Suprapubic skin (tissue), 4 donors: Measurements from ENCODE around the gene ABLIM2. TPM values are rescaled to one million over a fixed set of nuclear protein-coding genes. Genes with fewer than 3 reads are reported as not detected.

Experiments
- DNase-seq, 2 donors: peaks; one replicate each; pipeline ENCODE4 v3.0.0-alpha.2; 2019; ENCODE audit warnings: low spot score in 2 of 2
- H3K27ac ChIP-seq: fragments of 200-600 bp; sonication (generic); one replicate; pipeline ENCODE4 v1.5.1; 2019
- H3K27me3 ChIP-seq: fragments of 200-600 bp; sonication (generic); one replicate; pipeline ENCODE4 v1.5.1; 2019
- H3K36me3 ChIP-seq: fragments of 200-600 bp; sonication (generic); one replicate; pipeline ENCODE4 v1.5.1; 2019
- H3K4me1 ChIP-seq: fragments of 200-600 bp; sonication (generic); one replicate; pipeline ENCODE4 v1.5.1; 2019
- H3K4me3 ChIP-seq: fragments of 200-600 bp; sonication (generic); one replicate; pipeline ENCODE4 v1.5.1; 2019; ENCODE audit warnings: mild to moderate bottlenecking
- H3K9me3 ChIP-seq: fragments of 200-600 bp; sonication (generic); one replicate; pipeline ENCODE4 v1.5.1; 2019
- EP300 ChIP-seq: sonication (generic); formaldehyde crosslinking; IDR thresholded peaks from one replicate; pipeline ENCODE4 v1.6.1; 2017; ENCODE audit warnings: antibody characterized with exemption
- POLR2A ChIP-seq, 2 donors: fragments of 450-650 bp; IDR thresholded peaks; one replicate each; pipeline ENCODE4 v1.6.1; 2017; ENCODE audit warnings: antibody characterized with exemption in 2 of 2, mild to moderate bottlenecking in 2 of 2, moderate library complexity in 2 of 2
- POLR2AphosphoS5 ChIP-seq, 3 donors: sonication (generic); formaldehyde crosslinking; IDR thresholded peaks; one replicate each; pipeline ENCODE4 v1.6.1; 2017; ENCODE audit warnings: antibody characterized with exemption in 3 of 3
- WGBS: methylation state at CpG from one replicate; pipeline ENCODE4 v1.1.5; 2018; 5-methylcytosine and 5-hydroxymethylcytosine counted together
- total RNA-seq, 4 donors: library from RNA; depleted of rRNA; stranded (reverse); fragments of >200 nt; gene quantifications; one replicate each; pipeline ENCODE4 v1.1.0, GENCODE V29; 2016
- TF ChIP-seq, protein P1 (sequence below), 2 donors: fragments of 200-600 bp in 1 of 2; fragments of 450-650 bp in 1 of 2; sonication (generic) in 1 of 2; IDR thresholded peaks; one replicate each; pipeline ENCODE4 v1.5.1; 2016 to 2019; ENCODE audit warnings: antibody characterized with exemption in 2 of 2, mild to moderate bottlenecking in 1 of 2, moderate library complexity in 1 of 2

The ABLIM2 gene
- total RNA-seq, 4 donors from 2014 or later, result 11.2 to 16.9 (median 13.3) TPM

GRCh38 chr4:8006471-8006870 lies 152.1 kb downstream of the ABLIM2 start:
- Histone ChIP-seq H3K27ac (no peak overlapping the region), H3K36me3 (peaks cover 24% of the 10 kb centered on the region), H3K4me3 (no peak overlapping the region), H3K9me3 (no peaks in the 10 kb centered on the region), H3K27me3 (no peaks in the 10 kb centered on the region), H3K4me1 (peaks cover 7% of the 10 kb centered on the region)
- DNase-seq, result no peak
- 59% methylated on average over 4 of the region's 12 CpGs for WGBS
- TF ChIP-seq, protein P1, sequence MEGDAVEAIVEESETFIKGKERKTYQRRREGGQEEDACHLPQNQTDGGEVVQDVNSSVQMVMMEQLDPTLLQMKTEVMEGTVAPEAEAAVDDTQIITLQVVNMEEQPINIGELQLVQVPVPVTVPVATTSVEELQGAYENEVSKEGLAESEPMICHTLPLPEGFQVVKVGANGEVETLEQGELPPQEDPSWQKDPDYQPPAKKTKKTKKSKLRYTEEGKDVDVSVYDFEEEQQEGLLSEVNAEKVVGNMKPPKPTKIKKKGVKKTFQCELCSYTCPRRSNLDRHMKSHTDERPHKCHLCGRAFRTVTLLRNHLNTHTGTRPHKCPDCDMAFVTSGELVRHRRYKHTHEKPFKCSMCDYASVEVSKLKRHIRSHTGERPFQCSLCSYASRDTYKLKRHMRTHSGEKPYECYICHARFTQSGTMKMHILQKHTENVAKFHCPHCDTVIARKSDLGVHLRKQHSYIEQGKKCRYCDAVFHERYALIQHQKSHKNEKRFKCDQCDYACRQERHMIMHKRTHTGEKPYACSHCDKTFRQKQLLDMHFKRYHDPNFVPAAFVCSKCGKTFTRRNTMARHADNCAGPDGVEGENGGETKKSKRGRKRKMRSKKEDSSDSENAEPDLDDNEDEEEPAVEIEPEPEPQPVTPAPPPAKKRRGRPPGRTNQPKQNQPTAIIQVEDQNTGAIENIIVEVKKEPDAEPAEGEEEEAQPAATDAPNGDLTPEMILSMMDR (IDR thresholded peaks at IDR 0.05), result no peak
- TF ChIP-seq EP300 (no peak), POLR2A (IDR thresholded peaks at IDR 0.05) (no peak), POLR2AphosphoS5 (IDR thresholded peaks at IDR 0.05) (no peak)

DNA sequence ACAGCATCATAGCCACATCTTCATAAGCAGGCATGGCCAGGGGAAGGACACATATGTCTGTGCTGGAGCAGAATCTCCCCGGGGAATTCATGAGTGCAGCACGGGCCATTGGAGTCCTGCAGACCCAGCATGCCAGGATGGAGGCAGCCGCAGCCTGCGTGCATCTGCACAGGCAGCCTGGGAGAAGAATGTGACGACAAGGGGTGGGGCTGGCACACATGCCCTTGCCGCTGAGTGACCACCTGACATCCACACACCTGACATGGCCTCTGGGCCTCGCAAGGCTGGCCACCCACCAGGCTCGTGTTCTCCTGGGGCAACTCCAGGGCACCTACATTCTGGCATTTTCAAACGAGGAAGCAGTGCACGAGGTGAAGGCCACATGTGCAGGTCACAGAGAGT lies 152.8 kb downstream of the ABLIM2 start:
- H3K27me3 ChIP-seq, result no peaks in the 10 kb centered on the region
- peaks cover 3% of the 10 kb centered on the region for H3K4me1 ChIP-seq
- no peaks in the 10 kb centered on the region for H3K9me3 ChIP-seq
- H3K36me3 ChIP-seq, result peaks cover 24% of the 10 kb centered on the region
- WGBS, result 40% methylated on average over 1 of the region's 10 CpGs
- TF ChIP-seq EP300 (no peak), POLR2AphosphoS5 (IDR thresholded peaks at IDR 0.05) (no peak), POLR2A (IDR thresholded peaks at IDR 0.05) (no peak)
- TF ChIP-seq, protein P1 (IDR thresholded peaks at IDR 0.05), result no peak
- H3K4me3 ChIP-seq, result no peak overlapping the region
- no peak for DNase-seq
- H3K27ac ChIP-seq, result no peak overlapping the region

- Histone ChIP-seq H3K27ac (no peak overlapping the region), H3K4me3 (no peak overlapping the region), H3K9me3 (no peaks in the 10 kb centered on the region), H3K4me1 (no peaks in the 10 kb centered on the region), H3K36me3 (peaks cover 24% of the 10 kb centered on the region), H3K27me3 (no peaks in the 10 kb centered on the region)
- 92% methylated on average over 33 of the region's 36 CpGs for WGBS
- TF ChIP-seq POLR2A (IDR thresholded peaks at IDR 0.05) (no peak), EP300 (no peak), POLR2AphosphoS5 (IDR thresholded peaks at IDR 0.05) (no peak)
- TF ChIP-seq, protein P1 (IDR thresholded peaks at IDR 0.05), result no peak
- no peak for DNase-seq
Observed at GRCh38 chr4:8005033-8005808, 153.4 kb downstream of the ABLIM2 start.

DNA sequence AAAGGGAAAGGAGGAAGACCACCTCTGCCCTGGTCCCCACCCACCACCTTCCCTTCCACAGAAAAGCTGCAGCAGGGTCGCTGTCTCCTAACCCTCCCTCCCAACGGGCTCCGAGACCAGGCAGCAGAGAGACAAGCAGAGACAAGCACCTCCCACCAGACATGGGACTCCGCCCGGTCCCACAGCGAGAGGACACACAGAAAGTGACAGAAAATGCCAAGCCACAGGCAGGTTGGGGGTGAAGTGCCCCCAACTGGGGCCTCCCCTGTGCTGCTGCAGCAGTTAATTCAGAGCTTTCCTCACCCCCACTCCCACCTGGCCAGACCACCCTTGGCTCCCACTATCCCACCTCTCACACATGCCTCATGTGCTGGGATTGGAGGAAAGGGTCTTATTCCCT lies 154.5 kb downstream of the ABLIM2 start:
- DNase-seq, result no peak
- TF ChIP-seq POLR2A (IDR thresholded peaks at IDR 0.05), result no peak
- TF ChIP-seq, protein P1 (IDR thresholded peaks at IDR 0.05), result no peak
- TF ChIP-seq EP300, result no peak
- TF ChIP-seq POLR2AphosphoS5 (IDR thresholded peaks at IDR 0.05), result no peak
- Histone ChIP-seq H3K36me3 (peaks cover 24% of the 10 kb centered on the region), H3K27me3 (no peaks in the 10 kb centered on the region), H3K27ac (no peak overlapping the region), H3K4me1 (no peaks in the 10 kb centered on the region), H3K4me3 (no peak overlapping the region), H3K9me3 (no peaks in the 10 kb centered on the region)
- WGBS, result 56% methylated on average over 6 of the region's 6 CpGs

- H3K4me1 ChIP-seq, result no peaks in the 10 kb centered on the region
- 88% methylated on average over 23 of the region's 23 CpGs for WGBS
- no peak overlapping the region for H3K27ac ChIP-seq
- H3K4me3 ChIP-seq, result no peak overlapping the region
- H3K9me3 ChIP-seq, result no peaks in the 10 kb centered on the region
- peaks cover 17% of the 10 kb centered on the region for H3K36me3 ChIP-seq
- no peak for DNase-seq
- no peaks in the 10 kb centered on the region for H3K27me3 ChIP-seq
- no peak for TF ChIP-seq EP300
- TF ChIP-seq POLR2A (IDR thresholded peaks at IDR 0.05), result no peak
- TF ChIP-seq, protein P1 (IDR thresholded peaks at IDR 0.05), result no peak
- TF ChIP-seq POLR2AphosphoS5 (IDR thresholded peaks at IDR 0.05), result no peak
Observed at GRCh38 chr4:8002525-8003309, 155.9 kb downstream of the ABLIM2 start.
